DOHH2 (cell line): ENCODE data around the gene CHD5.

Experiments used
- H3F3A ChIP-seq: fragments of 200-600 bp; sonication (generic), shearing (Covaris generic); 2 replicates; pipeline ENCODE4 v1.6.0; 2016; ENCODE audit warnings: antibody characterized with exemption, mild to moderate bottlenecking; ENCODE audit not compliant: control insufficient read depth, insufficient read depth
- H3K27ac ChIP-seq: fragments of 200-600 bp; sonication (generic); 2 replicates; pipeline ENCODE4 v1.5.1; 2014; ENCODE audit warnings: low read depth, mild to moderate bottlenecking, low read length, moderate library complexity
- H3K27me3 ChIP-seq: fragments of 200-600 bp; sonication (generic); 2 replicates; pipeline ENCODE4 v1.6.1; 2014; ENCODE audit warnings: mild to moderate bottlenecking, low read length, mixed read lengths; ENCODE audit not compliant: control insufficient read depth
- H3K36me3 ChIP-seq: fragments of 200-600 bp; sonication (generic); 2 replicates; pipeline ENCODE4 v1.6.1; 2014; ENCODE audit warnings: mild to moderate bottlenecking, low read length, moderate library complexity, mixed read lengths; ENCODE audit not compliant: control insufficient read depth
- H3K4me1 ChIP-seq: fragments of 200-600 bp; sonication (generic); 2 replicates; pipeline ENCODE4 v1.6.1; 2014; ENCODE audit warnings: mild to moderate bottlenecking, low read length, mixed read lengths; ENCODE audit not compliant: control insufficient read depth
- H3K4me2 ChIP-seq: fragments of 200-600 bp; sonication (generic); 2 replicates; pipeline ENCODE4 v1.6.0; 2014; ENCODE audit warnings: mild to moderate bottlenecking, low read length, moderate library complexity
- H3K4me3 ChIP-seq: fragments of 200-600 bp; sonication (generic); 2 replicates; pipeline ENCODE4 v1.5.1; 2014; ENCODE audit warnings: mild to moderate bottlenecking, low read length, mixed read lengths
- H3K79me2 ChIP-seq: fragments of 200-600 bp; sonication (generic); 2 replicates; pipeline ENCODE4 v1.6.1; 2014; ENCODE audit warnings: mild to moderate bottlenecking, low read length, mixed read lengths; ENCODE audit not compliant: control insufficient read depth
- H3K9me2 ChIP-seq: fragments of 200-600 bp; sonication (generic); replicated peaks from 2 replicates; pipeline ENCODE4 v1.6.1; 2014; ENCODE audit warnings: mild to moderate bottlenecking, low read length, mixed read lengths; ENCODE audit not compliant: control insufficient read depth
- H3K9me3 ChIP-seq: fragments of 200-600 bp; sonication (generic); 2 replicates; pipeline ENCODE4 v1.6.1; 2014; ENCODE audit warnings: antibody characterized with exemption, low read length, mixed read lengths; ENCODE audit not compliant: control insufficient read depth, insufficient read depth
- H4K20me1 ChIP-seq: fragments of 200-600 bp; sonication (generic); 2 replicates; pipeline ENCODE4 v1.6.0; 2014; ENCODE audit warnings: low read depth, mild to moderate bottlenecking, antibody characterized with exemption, low read length, moderate library complexity; ENCODE audit not compliant: control insufficient read depth, insufficient read depth
- EZH2phosphoT487 ChIP-seq: fragments of 200-600 bp; sonication (generic); IDR thresholded peaks from 2 replicates; pipeline ENCODE4 v1.6.1; 2017; ENCODE audit warnings: borderline replicate concordance, mild to moderate bottlenecking, antibody characterized with exemption, low read length, moderate library complexity, mixed read lengths
- TF ChIP-seq, protein P1 (sequence below): fragments of 200-600 bp; sonication (generic); IDR thresholded peaks from one replicate; pipeline ENCODE4 v1.5.1; 2014; ENCODE audit warnings: antibody characterized with exemption, mild to moderate bottlenecking, low read depth, low read length; ENCODE audit not compliant: poor library complexity, severe bottlenecking

Gene CHD5

DNA sequence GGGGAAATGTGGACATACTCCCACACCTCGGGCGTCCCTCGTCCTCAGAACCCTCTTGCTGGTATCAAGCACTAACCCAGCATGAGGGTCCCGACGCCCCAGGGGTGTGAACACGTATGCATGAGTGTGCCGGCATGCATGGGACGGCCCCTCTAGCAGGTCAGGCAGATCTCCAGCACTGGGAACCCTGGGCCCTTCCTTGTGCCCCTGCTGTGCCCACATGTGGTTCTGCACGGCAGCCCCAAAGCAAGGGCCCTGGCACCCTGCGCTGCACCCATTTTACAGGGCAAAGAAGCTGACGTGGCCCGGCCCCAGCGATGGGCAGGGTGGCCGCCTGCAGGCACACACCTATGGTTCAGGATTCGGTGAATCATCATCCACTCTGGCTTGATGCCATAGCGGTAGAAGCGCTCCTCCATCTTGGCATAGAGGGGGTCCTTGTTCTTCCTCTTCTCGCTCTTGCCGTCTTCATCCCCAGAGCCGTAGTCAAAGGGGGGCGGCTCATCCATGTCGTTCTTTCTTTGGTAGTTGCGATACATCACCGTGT, 34.2 kb downstream of the CHD5 start:
- no peaks in the 10 kb centered on the region for H3K9me2 ChIP-seq
- no peaks in the 10 kb centered on the region for H3K79me2 ChIP-seq
- no peak overlapping the region for H3K4me3 ChIP-seq
- H3K27me3 ChIP-seq: no peaks in the 10 kb centered on the region
- H3K4me1 ChIP-seq: no peaks in the 10 kb centered on the region
- 0 out of 2 replicates have a peak, but pooled peaks cover 3% of the 10 kb centered on the region for H4K20me1 ChIP-seq
- no peaks in the 10 kb centered on the region for H3F3A ChIP-seq
- no peak overlapping the region for H3K4me2 ChIP-seq
- TF ChIP-seq, protein P1, sequence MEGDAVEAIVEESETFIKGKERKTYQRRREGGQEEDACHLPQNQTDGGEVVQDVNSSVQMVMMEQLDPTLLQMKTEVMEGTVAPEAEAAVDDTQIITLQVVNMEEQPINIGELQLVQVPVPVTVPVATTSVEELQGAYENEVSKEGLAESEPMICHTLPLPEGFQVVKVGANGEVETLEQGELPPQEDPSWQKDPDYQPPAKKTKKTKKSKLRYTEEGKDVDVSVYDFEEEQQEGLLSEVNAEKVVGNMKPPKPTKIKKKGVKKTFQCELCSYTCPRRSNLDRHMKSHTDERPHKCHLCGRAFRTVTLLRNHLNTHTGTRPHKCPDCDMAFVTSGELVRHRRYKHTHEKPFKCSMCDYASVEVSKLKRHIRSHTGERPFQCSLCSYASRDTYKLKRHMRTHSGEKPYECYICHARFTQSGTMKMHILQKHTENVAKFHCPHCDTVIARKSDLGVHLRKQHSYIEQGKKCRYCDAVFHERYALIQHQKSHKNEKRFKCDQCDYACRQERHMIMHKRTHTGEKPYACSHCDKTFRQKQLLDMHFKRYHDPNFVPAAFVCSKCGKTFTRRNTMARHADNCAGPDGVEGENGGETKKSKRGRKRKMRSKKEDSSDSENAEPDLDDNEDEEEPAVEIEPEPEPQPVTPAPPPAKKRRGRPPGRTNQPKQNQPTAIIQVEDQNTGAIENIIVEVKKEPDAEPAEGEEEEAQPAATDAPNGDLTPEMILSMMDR: no peak
- no peak for TF ChIP-seq EZH2phosphoT487
- no peaks in the 10 kb centered on the region for H3K36me3 ChIP-seq
- no peak overlapping the region for H3K27ac ChIP-seq
- no peaks in the 10 kb centered on the region for H3K9me3 ChIP-seq

DNA sequence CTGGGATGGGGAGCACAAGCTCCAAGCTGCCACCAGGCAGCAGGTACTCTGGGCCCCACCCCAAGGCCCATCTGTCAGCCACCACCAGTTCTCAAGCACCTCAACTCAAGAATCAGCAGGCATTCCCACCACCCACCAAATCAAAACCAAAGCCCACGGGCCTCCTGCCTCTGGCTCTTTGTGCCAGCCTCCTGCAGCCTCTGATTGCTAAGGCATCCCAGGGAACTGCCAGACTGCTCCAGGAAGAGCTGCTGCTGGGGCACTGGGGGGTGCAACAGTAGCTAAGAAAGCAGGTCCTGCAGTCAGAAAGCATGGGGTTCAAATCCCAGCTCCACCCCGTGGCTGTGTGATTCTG, 34.7 kb downstream of the CHD5 start:
- no peak for TF ChIP-seq EZH2phosphoT487
- TF ChIP-seq, protein P1: no peak
- Histone ChIP-seq H3K9me3 (no peaks in the 10 kb centered on the region), H4K20me1 (0 out of 2 replicates have a peak, but pooled peaks cover 3% of the 10 kb centered on the region), H3K4me2 (no peak overlapping the region), H3K4me3 (no peak overlapping the region), H3K4me1 (no peaks in the 10 kb centered on the region), H3K27me3 (no peaks in the 10 kb centered on the region), H3K79me2 (no peaks in the 10 kb centered on the region), H3K27ac (no peak overlapping the region), H3K36me3 (no peaks in the 10 kb centered on the region), H3F3A (no peaks in the 10 kb centered on the region), H3K9me2 (no peaks in the 10 kb centered on the region)

GRCh38 chr1:6144647-6145395, 35.3 kb downstream of the CHD5 start:
- Histone ChIP-seq H3K4me3 (no peak overlapping the region), H3K4me1 (no peaks in the 10 kb centered on the region), H3K9me3 (no peaks in the 10 kb centered on the region), H3K27me3 (no peaks in the 10 kb centered on the region), H4K20me1 (0 out of 2 replicates have a peak, but pooled peaks cover 3% of the 10 kb centered on the region), H3K9me2 (no peaks in the 10 kb centered on the region), H3F3A (no peaks in the 10 kb centered on the region), H3K36me3 (no peaks in the 10 kb centered on the region), H3K79me2 (no peaks in the 10 kb centered on the region), H3K4me2 (no peak overlapping the region), H3K27ac (no peak overlapping the region)
- no peak for TF ChIP-seq EZH2phosphoT487
- TF ChIP-seq, protein P1: no peak
